Cardiac fibroblast (primary cell): Measurements from ENCODE around the gene XYLT1.

Experiments
- DNase-seq, 2 donors: peaks; one replicate each; pipeline versions ENCODE4 v3.0.0 to v3.0.0-alpha.2; 2010; ENCODE audit warnings: low read depth in 2 of 2
- H3K4me3 ChIP-seq, 2 donors: replicated peaks in 1 of 2; 1 replicate in 1 of 2; 2 replicates in 1 of 2; pipeline ENCODE4 v1.5.1; 2011; ENCODE audit warnings: low read depth in 2 of 2, low read length in 2 of 2, mild to moderate bottlenecking in 2 of 2, moderate library complexity in 1 of 2
- TF ChIP-seq, protein P1 (sequence below): IDR thresholded peaks from one replicate; pipeline ENCODE4 v1.5.1; 2011; ENCODE audit warnings: low read depth, mild to moderate bottlenecking, low read length, inconsistent platforms

The XYLT1 gene

DNA sequence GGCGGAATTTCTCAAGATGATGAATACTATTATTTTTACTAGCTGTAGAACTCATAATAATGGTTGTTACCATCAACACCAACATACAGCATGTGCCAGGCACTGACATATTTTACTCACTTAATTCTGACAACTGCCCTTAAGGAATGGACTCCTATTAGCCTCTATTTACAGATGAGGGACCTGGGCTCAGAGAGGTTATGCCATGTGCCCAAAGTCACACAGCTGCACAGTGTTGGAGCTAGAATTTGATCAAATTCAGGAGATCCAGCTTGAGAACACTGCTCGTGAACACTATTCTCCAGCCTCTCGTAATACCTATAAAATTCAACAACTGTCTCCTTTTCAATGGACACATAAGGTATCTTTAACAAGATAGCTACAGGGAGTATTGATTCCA lies 97.2 kb downstream of the XYLT1 start:
- H3K4me3 ChIP-seq, result no peak overlapping the region
- no peak for DNase-seq
- TF ChIP-seq, protein P1, sequence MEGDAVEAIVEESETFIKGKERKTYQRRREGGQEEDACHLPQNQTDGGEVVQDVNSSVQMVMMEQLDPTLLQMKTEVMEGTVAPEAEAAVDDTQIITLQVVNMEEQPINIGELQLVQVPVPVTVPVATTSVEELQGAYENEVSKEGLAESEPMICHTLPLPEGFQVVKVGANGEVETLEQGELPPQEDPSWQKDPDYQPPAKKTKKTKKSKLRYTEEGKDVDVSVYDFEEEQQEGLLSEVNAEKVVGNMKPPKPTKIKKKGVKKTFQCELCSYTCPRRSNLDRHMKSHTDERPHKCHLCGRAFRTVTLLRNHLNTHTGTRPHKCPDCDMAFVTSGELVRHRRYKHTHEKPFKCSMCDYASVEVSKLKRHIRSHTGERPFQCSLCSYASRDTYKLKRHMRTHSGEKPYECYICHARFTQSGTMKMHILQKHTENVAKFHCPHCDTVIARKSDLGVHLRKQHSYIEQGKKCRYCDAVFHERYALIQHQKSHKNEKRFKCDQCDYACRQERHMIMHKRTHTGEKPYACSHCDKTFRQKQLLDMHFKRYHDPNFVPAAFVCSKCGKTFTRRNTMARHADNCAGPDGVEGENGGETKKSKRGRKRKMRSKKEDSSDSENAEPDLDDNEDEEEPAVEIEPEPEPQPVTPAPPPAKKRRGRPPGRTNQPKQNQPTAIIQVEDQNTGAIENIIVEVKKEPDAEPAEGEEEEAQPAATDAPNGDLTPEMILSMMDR, result no peak

DNA sequence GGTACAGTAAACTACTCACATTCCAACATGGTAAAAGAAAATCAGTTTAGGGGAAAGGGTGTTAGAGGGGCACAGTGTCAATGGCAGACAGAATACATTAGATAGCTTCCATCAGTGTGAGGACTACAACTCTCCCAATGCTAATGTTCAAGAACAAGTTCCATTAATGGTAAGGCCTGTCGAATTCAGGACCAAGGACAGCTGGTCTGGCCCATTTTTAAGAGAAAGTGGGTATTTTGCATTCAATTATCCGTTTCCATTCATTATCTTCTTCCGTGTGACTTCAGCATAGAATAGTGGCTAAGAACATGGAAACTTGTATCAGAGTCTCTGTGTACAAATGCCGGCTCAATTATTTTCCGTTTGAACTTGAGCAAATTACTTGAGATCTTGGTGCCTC lies 98.4 kb downstream of the XYLT1 start:
- TF ChIP-seq, protein P1, result no peak
- no peak for DNase-seq
- H3K4me3 ChIP-seq, result no peak overlapping the region

DNA sequence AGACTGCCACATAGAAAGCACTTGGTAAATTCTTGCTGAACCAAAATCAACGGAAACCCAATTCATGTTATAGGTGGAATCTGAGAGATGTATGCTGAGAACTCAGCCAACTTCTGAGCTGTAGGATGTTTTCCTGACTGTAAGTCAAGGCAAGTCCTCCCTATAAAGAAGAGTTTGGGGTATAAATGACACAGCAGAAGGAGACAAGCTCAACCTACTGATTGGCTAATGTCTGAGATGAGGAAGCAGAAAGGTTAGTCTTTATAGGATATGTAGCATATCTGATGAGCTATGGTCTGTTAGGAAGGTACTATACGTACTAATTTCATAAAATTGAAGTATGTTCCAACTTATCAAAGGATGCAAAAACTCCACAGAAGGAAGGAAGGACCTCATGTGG lies 99.5 kb downstream of the XYLT1 start:
- no peak for DNase-seq
- TF ChIP-seq, protein P1, result no peak
- H3K4me3 ChIP-seq, result no peak overlapping the region

DNA sequence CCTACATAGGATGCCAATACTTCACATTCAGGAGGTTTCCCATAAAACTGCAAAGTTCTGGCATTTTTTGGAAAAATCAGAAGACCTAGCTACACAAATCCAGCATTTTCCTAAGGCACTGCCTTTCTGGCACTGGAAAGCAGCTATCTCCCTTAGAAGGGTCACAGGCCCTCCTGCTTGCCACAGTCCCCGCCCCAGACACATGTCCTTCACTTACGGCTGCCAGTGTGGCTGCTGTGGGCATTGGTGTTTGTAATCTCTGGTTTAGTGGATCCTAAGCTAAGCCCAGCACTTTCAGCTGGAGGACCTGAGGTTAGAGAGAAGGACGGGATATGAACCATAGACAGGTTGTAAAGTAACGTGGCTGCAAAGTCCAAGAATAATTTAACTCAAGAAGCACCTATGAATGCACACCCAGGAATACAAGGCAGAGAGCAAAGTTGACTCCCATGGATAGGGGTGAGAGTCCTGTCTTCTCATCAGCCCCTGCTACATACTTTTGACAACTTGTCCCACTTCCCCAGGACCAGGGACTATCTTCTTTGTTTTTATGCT lies 100.0 kb downstream of the XYLT1 start:
- TF ChIP-seq, protein P1, result no peak
- DNase-seq, result no peak
- H3K4me3 ChIP-seq, result no peak overlapping the region

DNA sequence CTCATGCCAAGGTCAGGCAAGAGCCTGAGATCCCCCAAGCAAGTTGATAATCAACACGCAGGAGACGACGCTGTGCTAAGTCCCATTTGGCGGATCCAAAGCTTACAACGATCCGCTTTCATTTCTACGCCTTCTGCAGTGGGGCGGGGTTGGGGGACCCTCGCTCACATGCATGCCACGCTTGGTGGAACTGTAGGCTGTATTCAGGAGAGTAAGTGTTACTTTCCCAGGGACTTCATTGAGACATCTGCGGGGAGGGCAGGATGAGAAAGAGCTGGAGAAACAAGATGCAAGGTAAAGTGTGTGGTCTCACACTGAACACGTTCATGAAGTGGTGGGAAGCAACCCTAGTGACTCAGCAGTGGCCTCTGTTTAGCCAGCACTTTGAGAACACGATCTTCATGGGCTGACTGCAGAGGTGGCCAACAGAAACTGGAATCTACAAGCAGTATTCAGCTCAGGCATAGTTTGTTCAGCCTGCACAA lies 100.5 kb downstream of the XYLT1 start:
- peak in 1 of 2 donors; percentile 34 for DNase-seq
- H3K4me3 ChIP-seq, result no peak overlapping the region
- TF ChIP-seq, protein P1, result no peak

DNA sequence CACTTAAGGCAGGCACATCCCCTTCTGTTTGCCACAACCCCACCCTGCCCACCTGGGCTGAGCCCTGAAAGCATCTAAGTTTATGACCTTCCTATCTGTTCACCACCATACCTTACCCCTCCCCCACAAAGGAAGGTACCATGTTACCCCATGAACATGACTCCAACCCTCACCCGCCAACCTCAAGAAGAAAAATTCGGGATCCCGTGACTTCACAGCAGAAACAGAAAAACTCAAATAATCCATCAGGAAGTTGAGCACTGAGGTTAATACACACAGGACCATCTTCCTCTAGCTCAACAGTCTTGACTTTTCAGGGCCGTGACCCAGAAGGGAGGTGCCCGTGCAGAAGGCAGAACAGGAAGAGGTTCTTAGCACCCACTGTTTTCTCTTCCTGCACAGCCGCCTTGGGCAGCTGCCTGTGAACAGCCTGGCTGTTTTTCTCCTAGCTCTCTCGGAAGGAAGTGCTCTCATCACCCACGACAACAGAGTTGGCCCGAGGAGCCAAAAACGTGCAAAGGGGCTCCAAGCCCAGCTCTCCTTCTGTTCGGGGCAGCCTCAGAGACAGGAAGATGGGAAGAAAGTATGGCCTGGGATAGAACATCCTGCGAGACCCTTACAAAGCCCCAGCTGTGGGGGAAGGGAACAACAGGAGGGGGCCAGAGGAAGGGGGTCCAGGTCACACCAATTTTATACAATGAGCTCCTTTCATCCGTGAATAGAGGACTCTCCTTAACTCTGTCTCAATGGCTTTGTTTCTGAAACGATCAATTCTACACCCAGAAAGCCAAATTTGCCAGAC lies 101.1 kb downstream of the XYLT1 start:
- no peak for DNase-seq
- TF ChIP-seq, protein P1, result no peak
- no peak overlapping the region for H3K4me3 ChIP-seq
